DMS79 treated with DMSO at 0.1 percent for 48 hours (cell line): ENCODE measurements around the gene RPH3AL.
"Not testable (repeated sequence)": the region's sequence is repeated elsewhere in the genome, so short reads cannot be mapped to it uniquely, and the experiment has no call there.

Experiments
- DNase-seq: peaks from one replicate; lab custom pipeline; 2025; lab: John Stamatoyannopoulos, UW

The RPH3AL gene

DNA sequence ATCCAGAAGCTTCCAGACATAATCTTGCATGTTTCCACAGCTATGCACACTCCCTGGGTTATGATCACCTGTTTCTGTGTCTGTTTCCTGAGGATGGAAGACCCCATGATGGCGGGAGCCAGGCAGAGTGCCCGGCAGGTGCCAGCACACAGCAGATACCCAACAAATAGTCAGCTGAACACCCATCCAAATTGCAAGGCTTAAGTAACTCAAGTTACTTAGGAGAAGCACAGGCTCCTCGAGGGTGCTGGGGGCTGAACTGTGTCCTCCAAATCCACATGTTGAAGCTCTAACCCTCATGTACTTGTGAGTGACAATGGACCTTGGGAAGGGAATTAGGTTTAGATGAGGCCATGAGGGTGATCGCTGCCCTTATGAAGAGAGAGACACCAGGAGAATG is 91.7 kb downstream of the RPH3AL start:
- DNase-seq = no peak

DNA sequence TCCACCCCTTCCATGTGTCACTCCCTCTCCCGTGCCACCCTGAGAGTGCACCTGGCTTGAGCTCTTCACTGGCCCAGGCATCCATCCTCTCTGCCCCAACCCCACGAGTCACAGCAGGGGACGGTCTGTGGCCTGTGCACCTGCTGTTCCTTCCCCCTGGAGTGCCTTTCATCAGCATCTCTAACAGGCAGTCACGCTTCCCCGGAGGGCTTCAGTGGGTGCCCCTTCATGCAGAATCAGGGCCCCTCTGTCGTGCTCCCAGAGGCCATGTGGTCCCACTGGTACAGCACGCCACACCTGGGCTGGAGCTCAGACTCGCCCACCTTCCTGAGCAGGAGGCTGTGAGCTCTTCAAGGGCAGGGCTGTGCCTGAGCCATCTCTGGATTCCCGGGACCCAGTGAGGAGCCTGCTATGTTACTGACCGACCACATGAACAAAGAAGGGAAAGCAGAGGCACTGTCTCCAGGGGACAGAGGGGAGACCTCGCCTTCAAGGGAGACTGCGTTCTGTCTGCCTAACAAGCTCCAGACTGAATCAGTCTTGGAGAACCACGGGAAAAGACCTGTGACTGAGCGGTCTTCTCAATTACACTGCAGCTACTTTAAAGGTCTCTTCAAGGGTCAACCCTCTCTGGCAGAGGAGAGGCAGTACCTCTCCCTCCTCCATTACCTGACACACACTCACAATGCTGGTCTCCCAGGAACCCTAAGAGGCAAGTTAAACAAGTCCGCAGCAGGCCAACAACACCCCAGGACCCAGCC is 92.4 kb downstream of the RPH3AL start:
- DNase-seq = no peak

DNA sequence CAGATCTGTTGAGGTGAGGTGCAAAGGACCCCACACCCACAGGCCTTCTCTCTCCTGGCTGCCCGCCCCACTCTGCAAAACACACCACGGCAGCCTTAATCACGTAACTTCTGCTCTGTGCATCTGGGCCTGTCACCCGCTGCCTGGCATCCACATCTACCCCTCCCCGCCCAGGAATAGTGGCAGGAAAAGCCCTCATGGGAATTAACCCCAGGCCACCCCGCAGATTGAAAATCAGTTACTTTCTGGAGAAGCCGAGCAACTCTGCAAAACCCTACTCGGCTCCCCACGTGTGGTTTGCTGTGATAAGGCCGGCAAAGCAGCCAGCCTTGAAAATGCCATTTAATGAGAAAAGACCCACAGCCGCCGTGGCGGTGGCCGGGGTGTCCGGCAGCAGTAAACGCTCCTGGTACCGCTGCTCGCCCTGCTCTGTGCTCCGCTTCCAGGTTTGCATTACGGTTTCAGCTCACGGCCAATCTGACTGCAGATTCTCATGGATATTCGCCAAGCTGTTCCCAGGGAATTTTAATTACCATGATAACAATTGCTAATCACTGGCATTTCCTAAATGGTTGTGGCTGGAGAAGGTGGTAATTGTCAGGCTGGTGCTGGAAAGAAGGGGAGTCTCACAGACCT is 93.1 kb downstream of the RPH3AL start:
- no peak for DNase-seq

DNA sequence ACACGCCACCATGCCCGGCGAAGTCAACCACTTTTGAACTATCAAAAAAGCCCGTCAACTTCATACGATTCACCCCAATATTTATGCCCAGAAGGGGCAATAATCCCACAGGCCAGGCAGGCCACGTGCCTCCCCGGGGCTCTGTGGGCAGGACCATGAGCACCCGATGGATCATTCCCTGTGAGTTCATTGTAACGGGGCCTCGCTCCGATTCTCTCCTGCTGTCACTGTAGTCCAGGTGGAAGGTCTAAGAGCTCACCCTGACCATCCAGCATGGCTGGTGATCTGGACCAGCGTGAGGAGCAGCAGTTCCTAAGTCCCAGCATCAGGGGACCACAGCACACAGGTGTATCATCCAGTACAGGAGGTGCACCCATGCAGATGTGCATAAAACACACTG is 93.7 kb downstream of the RPH3AL start:
- DNase-seq = no peak

DNA sequence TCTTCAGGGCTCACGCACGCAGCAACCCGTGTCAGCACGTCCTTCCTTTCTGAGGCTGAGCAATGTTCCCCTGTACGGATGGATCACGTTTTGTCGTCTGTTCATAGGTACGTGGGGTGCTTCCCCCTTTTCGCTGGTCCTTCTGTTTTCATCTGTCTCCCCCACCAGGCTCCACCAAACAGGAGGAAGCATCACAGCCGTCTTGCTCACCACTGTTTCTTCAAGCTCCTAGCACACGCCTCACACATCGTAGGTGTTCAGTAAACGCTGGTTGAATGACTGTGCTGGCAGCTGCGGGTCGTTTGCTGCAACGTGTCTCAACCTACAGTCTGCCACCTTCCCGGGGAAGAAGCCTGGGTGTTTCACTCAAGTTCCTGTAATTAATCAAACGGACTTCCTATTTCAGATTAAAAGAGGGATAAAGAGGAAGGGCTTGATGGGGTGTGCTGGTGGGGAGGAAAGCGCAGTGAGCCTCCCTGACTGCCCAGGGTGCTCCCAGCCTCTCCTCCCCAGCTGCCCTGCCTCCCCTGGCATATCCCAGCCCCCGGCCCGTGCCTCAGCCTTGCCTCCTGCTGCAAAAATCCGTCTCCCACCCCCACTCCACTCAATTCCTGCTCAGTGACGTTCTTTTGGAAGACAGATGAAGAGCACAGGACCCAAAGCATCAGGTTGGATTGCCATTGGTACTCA is 94.4 kb downstream of the RPH3AL start:
- no peak for DNase-seq

DNA sequence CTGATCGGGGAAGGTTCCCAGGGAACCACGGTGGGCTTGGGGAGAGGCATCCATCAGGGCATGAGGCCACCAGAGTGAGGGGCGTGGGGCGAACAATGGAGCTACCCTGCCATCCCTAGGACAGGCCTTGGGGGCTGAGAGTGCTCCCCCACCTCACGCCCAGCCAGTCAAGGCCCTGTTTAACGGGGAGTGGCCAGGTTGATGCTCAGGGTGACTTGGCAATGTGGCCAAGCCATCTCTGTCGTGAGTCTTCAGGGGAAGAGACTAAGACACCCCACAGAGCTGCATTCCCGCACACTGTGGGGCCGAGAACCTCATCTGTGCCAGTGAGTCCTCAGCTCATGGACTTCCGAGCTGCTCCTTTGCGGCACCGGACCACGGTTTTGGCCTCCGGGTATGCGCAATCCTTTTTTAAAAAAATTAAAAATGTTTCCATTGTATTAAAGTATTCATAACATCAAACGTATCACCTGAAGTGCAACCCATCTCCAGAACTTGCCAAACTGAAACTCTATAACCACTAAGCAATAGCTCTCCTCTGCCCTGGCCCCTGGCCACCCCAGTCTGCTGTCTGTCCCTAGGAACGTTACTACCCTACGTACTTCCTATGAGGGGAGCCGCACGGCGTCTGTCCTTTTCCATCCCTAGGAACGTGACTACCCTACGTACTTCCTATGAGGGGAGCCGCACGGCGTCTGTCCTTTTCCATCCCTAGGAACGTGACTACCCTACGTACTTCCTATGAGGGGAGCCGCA is 99.3 kb downstream of the RPH3AL start:
- DNase-seq = no peak

DNA sequence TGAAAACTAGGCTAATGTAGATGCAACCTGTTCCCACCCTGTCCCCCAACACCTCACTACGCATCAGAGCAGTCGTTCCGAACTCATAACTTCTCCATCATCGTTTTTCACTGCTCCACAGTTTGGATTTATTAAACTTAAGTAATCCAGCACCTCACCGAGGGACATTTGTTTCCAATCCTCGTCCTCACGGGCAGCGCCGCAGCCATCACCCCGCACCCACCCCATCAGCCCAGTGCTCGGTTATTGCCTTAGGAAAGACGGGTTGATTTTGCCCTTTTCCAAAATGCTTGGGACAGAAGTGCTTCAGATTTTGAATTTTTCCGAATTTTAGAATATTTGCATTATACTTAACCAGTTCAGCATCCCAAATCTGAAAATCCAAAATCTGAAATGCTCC is 100.2 kb downstream of the RPH3AL start:
- no peak for DNase-seq

DNA sequence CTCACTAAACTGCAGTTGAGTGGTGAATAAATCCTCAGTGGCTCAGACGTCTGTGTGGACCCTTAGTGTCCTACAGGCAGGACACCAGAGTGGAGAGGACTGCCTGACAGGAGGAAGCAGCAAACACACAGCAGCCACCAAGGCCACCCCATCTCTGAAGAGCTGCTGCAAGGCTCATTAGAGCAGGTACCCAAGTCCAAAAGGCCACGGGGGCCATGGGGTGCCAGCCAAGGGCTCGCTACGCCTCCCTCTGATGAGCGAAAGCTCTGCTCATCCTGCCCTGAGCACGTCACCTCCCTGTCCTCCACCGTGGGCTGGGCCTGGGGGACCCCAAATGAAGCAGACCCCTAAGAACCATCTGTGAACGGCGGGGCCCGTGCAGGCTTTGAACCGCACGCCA is 101.1 kb downstream of the RPH3AL start:
- DNase-seq = no peak

DNA sequence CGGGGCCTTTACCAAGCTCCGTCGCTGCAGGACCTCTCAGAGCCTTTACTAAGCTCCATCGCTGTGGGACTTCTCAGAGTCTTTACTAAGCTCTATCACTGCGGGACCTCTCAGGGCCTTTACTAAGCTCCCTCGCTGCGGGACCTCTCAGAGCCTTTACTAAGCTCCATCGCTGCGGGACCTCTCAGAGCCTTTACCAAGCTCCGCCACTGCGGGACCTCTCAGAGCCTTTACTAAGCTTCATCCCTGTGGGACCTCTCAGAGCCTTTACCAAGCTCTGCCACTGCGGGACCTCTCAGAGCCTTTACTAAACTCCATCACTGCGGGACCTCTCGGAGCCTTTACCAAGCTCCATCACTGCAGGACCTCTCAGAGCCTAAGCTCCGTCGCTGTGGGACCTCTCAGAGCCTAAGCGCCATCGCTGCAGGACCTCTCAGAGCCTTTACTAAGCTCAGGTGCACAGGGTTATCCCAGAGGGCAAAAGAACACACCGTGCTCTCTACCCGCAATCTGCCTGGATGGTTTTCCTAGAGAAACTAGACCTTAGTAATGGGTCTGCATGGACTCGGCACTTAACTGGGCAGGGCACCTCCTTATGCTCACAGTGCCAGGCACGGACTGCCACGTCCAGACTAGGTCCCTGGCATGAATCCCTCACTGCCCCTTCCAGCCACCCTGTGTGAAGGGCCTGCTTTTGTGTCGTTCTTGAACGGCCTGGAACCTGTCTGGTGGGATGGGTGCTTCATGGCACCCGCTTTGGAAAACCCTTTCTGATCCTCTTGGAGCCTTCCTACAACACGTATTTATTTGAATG is 101.9 kb downstream of the RPH3AL start:
- no peak for DNase-seq

DNA sequence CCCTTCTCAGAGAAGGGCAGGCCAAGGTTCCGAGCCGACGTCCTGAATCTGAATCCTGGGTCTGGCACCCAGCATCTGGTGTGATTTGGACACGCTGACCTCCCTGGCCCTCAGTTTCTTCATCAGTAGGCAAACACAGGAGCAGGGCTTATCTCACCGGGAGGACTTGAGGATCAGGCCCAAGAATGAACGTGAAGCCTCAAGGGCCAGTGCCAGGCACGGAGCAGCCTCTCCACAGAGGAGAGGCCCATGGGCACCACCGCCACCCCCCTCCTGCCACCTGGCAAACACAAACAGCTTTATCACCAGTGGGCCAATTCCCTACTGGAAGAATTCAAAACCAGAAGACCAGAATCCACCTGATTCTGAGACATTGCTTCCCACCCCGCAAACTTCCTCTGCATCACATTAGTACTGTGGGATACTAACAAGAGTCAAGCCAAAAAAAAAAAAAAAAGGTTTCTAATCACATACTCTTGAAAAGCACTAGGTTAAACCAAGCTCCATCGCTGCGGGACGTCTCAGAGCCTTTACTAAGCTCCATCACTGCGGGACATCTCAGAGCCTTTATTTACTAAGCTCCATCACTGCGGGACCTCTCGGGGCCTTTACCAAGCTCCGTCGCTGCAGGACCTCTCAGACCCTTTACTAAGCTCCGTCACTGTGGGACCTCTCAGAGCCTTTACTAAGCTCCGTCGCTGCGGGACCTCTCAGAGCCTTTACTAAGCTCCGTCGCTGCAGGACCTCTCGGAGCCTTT is 103.2 kb downstream of the RPH3AL start:
- DNase-seq = no peak

DNA sequence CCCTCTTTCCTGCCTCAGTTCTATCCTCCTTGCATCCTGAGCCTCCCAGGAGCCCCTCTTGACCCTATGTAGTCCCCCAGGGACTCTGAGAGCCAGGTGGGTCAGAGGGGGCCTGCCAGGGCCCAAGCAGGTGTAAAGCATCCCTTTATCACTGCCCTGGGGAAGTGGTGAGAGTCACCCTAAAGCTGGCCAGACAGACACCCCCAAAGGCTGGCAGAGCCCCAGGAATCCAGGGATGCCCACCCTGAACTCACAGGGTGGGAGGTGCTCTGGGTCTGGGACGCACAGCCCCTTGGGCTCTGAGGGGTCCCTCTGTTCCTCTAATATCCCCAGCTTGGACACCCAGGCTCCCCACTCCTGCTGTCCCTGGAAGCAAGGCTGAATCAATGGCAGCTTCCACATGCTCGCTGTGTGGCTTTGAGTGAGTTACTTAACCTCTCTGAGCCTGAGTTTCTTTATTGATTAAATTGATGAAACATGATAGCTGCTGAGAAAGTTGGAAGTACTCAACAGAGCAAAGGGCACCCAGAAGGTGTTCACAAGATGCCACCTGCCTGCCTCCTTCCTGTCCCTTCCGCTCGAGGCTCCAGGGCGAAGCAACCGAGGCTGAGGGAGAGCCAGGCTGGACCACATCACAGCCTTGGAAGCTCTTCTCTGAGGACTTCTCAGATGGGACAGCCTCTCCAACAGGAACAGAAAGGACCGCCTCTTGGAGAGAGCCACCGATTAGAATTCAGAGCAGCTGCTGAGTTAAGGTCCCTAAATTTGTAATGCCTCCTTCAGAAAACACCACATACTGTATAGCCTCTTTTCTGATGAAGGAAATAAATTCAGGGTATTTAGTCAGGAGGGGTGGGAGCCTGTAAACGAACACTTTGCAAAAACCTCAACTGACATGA is 104.0 kb downstream of the RPH3AL start:
- no peak for DNase-seq

DNA sequence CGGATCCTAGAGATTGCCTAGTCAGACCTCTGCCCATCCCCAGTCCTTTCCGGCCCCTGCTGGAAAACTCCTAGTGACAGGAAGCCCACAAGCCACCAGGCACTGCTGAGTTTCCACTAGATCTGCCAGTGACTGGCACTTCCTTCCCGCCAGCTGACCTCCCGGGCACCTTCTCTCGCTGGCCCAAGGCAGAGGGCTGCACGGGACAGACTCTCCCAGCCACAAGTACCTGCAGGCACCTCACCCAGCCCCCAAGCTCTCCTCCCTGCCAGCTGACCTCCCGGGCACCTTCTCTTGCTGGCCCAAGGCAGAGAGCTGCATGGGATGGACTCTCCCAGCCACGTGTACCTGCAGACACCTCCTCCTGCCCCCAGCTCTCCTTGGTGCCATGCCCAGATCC is 104.8 kb downstream of the RPH3AL start:
- DNase-seq = no peak

DNA sequence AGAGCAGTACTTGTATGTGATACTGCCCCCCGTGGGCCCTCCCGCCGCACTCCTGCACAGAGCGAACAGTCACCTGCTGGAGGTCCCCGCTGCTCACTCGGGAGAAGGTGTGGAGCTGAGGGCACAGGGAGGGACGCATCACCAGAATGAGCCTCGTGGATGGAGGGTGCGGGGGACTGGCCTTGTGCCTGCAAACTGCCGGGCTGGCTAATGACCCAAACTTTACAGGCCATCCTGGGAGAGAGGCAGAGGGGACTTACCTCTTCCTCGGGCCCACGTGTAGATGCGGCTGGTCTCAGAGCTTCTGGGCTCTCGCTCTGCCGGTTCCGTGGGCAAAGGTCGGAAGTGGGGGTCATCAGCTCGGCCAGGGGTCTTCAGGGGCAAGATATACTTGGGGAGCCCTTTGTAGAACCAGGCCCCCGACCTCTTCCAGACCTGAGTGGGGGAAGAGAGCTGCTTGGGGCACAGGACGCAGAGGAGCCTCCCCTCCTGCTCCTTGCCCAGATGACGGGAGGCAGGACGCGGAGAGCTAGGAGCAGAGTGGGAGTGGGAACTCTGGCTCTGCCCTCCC is 105.7 kb downstream of the RPH3AL start:
- DNase-seq = no peak

DNA sequence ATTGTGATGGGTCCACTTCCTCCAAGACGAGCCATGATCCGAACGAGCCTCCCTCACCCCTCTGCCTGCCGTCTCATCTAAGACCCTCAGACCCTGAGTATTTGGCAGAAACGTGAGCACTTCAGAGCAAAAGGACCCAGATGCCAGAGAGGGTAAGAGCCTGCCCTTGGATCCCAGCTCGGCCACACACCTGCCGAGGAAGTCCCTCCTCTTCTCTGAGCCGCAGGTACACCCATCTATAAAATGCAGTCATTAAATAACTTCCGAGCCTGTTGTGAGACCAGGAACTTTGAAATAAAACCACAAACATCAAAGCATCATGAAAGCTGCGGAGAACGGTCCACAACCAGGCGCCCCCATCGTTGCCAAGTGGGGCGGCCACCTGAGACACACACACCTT is 106.4 kb downstream of the RPH3AL start:
- no peak for DNase-seq

DNA sequence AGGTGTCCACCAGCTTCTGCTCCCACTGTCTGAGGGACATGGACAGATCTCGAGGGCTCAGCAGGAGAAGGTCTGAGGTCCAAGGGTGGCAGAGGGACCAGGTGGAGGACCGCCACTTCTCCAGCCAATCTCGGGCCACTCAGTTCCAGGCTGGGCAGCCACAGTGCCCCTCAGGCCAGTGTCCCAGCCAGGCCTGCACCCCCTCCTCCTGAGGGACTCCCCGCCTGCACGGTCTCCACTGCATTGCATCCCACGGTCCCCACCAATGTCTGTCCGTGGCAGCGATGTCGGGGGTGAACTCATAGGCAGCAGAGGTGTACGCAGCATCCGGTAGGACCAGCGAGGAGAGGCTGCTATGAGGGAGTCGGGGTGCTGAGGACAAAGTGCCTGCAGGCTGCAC is 107.0 kb downstream of the RPH3AL start:
- no peak for DNase-seq

DNA sequence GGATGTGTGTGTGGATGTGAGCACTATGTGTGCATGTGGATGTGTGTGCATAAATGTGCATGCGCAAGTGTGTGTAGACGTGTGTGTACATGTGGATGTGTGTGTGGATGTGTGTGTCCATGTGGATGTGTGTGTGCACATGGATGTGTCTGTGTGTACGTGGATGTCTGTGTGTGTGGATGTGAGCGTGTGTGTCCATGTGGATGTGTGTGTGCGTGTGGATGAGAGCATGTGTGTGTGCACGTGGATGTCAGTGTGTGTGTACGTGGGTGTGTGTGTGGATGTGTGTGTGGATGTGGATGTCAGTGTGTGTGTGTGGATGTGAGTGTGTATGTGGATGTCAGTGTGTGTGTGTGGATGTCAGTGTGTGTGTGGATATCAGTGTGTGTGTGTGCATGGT is 107.6 kb downstream of the RPH3AL start:
- no peak for DNase-seq

DNA sequence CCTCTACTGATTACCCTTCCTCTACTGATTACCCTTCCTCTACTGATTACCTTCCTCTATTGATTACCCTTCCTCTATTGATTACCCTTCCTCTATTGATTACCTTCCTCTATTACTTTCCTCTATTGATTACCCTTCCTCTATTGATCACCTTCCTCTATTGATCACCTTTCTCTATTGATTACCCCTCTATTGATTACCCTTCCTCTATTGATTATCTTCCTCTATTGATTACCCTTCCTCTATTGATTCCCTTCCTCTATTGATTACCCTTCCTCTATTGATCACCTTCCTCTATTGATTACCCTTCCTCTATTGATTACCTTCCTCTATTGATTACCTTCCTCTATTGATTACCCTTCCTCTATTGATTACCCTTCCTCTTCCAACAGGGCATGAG is 108.7 kb downstream of the RPH3AL start:
- DNase-seq = not testable (repeated sequence)

DNA sequence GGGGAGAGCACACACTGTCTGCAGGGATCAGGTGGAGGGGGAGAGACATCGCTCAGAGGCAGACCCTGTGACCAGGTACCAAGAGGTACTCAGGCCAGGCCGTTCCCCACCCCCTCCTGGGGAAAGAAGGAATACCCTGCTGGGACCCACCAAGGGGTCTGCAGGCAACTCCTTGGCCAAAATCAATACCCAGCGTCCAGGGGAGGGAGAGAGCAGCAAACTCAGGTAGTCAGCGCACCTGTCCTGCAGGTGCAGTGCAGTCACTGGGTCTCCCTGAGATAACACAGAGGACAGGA is 113.7 kb downstream of the RPH3AL start:
- DNase-seq = no peak

DNA sequence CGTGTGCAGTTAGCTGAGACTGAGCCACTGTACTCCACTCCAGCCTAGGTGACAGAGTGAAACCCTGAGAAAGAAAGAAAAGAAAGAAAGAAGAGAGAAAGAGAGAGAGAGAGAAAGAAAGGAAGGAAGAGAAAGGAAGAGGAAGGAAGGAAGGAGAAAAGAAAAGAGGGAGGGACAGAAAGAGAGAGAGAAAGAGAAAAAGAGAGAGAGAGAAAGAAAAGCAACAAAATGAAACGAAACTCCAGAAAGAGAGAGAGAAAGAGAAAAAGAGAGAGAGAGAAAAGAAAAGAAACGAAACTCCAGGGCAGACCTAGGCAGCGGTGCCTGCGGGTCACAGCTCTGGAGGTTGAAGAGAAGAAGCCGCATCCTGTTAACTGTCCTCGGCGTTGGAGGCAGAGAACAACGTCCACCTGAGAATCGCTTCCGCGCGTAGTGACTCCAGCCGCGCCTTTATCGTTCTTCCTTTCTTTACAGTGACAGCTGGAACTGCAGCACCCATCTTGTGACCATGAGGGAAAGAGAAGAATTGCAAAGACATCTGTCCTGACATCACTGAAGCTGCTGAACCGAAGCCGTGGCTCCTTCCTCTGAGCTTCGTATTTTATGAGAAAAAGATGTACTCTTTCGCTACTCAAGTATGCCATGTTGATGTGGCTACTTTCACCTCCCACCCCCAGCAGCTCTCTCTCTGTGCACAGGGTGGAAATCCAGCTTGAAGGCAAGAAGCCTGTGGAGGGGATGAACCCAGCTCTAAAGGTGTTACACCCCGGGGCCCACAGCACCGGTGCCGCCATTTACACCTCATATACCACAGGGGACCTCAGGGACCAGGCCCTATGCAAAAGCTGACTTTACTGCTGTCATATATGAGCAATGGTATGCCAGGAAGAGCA is 114.3 kb downstream of the RPH3AL start:
- DNase-seq = no peak
